ENCODE measurements around the gene FAM221B. TPM values are rescaled to one million over a fixed set of nuclear protein-coding genes. Genes with fewer than 3 reads are reported as not detected.

Gene FAM221B
- total and polyA plus RNA-seq, 7 donors, result 0.03 TPM; not detected in 6

DNA sequence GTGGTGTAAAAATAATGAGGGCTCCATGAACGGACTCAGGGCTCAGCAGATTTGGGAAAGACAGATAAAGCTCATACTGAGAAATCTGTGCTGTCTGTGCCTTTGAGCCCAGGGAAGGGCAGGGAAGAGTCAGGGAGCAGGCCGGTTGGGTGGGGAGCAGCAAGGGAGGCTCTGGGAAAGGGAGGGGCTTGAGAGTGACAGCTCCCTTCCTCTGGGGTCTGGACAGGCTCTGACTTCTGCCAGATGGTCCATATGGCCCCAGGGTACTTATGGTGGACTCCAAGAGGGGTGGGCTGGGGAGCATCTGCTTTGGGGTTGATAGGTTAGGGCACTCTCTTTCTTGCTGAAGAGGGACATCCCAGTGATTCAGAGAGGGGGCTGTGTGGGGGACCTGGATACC lies 35.1 kb downstream of the FAM221B start:
- no peaks in the 10 kb centered on the region for H3K9me3 ChIP-seq
- DNase-seq, result no peak
- peaks cover 0 to 53% (median 43%) of the 10 kb centered on the region in 4 donors for H3K4me1 ChIP-seq
- H3K4me3 ChIP-seq, result peak overlapping the region in 1 of 4 donors; percentile 70
- no peaks in the 10 kb centered on the region for H3K27me3 ChIP-seq
- intact Hi-C loops (cut with DNase I), result loop anchor here (5.0 kb wide), 1 partner anchor 154 kb away; no protein-coding TSS in a partner anchor
- peak overlapping the region in 3 of 4 donors; percentile 25 to 82 (median 79) for H3K27ac ChIP-seq
- WGBS, 2 donors, result 74 to 94% methylated on average over 2 of the region's 2 CpGs
- TF ChIP-seq, protein P1, sequence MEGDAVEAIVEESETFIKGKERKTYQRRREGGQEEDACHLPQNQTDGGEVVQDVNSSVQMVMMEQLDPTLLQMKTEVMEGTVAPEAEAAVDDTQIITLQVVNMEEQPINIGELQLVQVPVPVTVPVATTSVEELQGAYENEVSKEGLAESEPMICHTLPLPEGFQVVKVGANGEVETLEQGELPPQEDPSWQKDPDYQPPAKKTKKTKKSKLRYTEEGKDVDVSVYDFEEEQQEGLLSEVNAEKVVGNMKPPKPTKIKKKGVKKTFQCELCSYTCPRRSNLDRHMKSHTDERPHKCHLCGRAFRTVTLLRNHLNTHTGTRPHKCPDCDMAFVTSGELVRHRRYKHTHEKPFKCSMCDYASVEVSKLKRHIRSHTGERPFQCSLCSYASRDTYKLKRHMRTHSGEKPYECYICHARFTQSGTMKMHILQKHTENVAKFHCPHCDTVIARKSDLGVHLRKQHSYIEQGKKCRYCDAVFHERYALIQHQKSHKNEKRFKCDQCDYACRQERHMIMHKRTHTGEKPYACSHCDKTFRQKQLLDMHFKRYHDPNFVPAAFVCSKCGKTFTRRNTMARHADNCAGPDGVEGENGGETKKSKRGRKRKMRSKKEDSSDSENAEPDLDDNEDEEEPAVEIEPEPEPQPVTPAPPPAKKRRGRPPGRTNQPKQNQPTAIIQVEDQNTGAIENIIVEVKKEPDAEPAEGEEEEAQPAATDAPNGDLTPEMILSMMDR (IDR thresholded peaks at IDR 0.05), result no peak
- TF ChIP-seq POLR2AphosphoS5 (IDR thresholded peaks at IDR 0.05) (no peak), EP300 (IDR thresholded peaks at IDR 0.05) (no peak), POLR2A (IDR thresholded peaks at IDR 0.05) (no peak)
- H3K36me3 ChIP-seq, result no peaks in the 10 kb centered on the region

DNA sequence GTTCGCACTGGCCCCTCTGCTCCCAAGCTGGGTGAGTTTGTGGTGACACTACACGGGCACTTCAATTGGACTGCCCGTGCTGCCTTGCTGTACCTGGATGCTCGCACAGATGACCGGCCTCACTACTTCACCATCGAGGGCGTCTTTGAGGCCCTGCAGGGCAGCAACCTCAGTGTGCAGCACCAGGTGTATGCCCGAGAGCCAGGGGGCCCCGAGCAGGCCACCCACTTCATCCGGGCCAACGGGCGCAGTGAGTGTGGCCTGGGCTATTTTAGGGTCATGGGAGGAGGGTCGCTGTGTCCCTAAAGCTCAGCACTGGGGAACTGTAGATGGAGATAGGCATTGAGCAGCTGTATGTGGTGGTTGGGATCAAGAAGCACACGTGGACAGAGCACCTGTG lies 35.7 kb downstream of the FAM221B start:
- Histone ChIP-seq H3K9me3 (no peaks in the 10 kb centered on the region), H3K4me1 (peaks cover 0 to 53% (median 43%) of the 10 kb centered on the region in 4 donors), H3K4me3 (peak overlapping the region in 2 of 4 donors; percentile 69 to 70), H3K27ac (peak overlapping the region in 3 of 4 donors; percentile 79 to 90 (median 82)), H3K27me3 (no peaks in the 10 kb centered on the region), H3K36me3 (no peaks in the 10 kb centered on the region)
- intact Hi-C loops (cut with DNase I), result loop anchor here (5.0 kb wide), 1 partner anchor 154 kb away; no protein-coding TSS in a partner anchor
- WGBS, 2 donors, result 91 to 95% methylated on average over 14 of the region's 14 CpGs
- no peak for DNase-seq
- TF ChIP-seq, protein P1 (IDR thresholded peaks at IDR 0.05), result no peak
- TF ChIP-seq POLR2AphosphoS5 (IDR thresholded peaks at IDR 0.05) (no peak), POLR2A (IDR thresholded peaks at IDR 0.05) (no peak), EP300 (IDR thresholded peaks at IDR 0.05) (no peak)

DNA sequence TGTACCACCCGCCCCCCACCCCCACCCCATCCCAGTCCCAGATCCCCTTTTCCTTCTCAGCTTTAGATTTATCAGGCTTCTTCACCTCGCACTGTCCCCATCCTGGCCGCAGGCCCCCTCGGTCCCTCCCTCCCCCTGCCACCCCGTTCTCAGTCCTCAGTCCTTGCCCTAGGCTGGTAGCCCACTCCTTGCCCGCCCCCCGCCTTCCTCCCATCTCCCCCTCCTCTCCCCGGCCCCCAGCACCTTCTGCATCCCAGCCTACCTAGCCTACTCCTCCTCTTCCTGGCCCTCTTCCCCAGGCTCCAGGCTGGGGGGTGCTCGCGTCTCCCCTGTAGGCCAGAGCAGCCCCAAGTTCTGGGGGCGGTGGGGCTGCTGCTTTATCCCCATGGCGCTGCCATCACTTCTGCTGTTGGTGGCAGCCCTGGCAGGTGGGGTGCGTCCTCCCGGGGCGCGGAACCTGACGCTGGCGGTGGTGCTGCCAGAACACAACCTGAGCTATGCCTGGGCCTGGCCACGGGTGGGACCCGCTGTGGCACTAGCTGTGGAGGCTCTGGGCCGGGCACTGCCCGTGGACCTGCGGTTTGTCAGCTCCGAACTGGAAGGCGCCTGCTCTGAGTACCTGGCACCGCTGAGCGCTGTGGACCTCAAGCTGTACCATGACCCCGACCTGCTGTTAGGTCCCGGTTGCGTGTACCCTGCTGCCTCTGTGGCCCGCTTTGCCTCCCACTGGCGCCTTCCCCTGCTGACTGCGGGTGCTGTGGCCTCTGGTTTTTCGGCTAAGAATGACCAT lies 36.3 kb downstream of the FAM221B start:
- intact Hi-C loops (cut with DNase I), result loop anchor here (5.0 kb wide), 1 partner anchor 155 kb away; no protein-coding TSS in a partner anchor
- no peak for DNase-seq
- Histone ChIP-seq H3K27me3 (no peaks in the 10 kb centered on the region), H3K4me3 (peak overlapping the region; percentile 44 to 76 (median 70)), H3K36me3 (no peaks in the 10 kb centered on the region), H3K9me3 (no peaks in the 10 kb centered on the region), H3K27ac (peak overlapping the region; percentile 79 to 90 (median 85)), H3K4me1 (peaks cover 0 to 53% (median 43%) of the 10 kb centered on the region in 4 donors)
- TF ChIP-seq EP300 (IDR thresholded peaks at IDR 0.05) (no peak), POLR2AphosphoS5 (IDR thresholded peaks at IDR 0.05) (no peak), POLR2A (IDR thresholded peaks at IDR 0.05) (no peak)
- TF ChIP-seq, protein P1 (IDR thresholded peaks at IDR 0.05), result no peak
- 90 to 91% methylated on average over 34 of the region's 34 CpGs for WGBS, 2 donors

DNA sequence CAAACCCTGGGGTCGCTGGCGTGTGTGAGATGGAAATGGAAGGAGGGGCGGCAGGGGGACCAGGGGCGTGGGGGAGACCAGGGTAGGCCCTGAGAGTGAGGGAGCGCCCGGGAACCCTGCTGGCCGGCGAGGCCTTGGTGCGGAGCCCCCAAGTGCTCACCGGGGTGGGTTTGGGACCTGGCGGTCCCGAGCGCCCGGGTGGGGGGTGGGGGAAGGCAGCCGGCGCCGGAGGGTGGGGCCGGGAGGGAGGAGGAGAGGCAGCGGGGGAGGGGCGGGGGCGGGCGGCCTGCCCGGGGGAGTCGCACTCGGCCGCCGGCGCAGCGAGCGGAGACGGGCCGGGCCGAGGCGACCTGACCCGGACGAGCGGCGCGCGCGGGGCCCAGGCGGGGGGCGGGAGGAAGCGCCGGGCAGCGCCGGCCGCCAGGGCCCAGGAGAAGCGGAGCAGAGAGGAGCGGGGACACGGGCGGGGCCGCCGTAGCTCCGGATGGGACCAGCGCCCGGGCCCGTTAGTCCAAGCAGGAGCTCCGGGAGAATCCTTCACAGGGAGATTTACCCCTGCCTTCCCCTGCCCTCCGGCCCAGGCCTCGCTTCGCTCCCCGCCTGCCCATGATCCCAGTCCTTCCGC lies 37.1 kb downstream of the FAM221B start, which contains the start of gene NPR2:
TSS of gene NPR2 (plus strand) at position 295 of the 625 bp plus-strand sequence. CDS start 818 bp downstream, outside the sequence.
- Histone ChIP-seq H3K4me1 (peaks cover 0 to 53% (median 43%) of the 10 kb centered on the region in 4 donors), H3K9me3 (no peaks in the 10 kb centered on the region), H3K4me3 (peak within 1 kb of the TSS; percentile 44 to 76 (median 70)), H3K36me3 (no peaks in the 10 kb centered on the region), H3K27ac (peak within 1 kb of the TSS; percentile 79 to 90 (median 85)), H3K27me3 (no peaks in the 10 kb centered on the region)
- no peak for TF ChIP-seq POLR2A (IDR thresholded peaks at IDR 0.05)
- TF ChIP-seq POLR2AphosphoS5 (IDR thresholded peaks at IDR 0.05), result no peak
- TF ChIP-seq, protein P1 (IDR thresholded peaks at IDR 0.05), result no peak
- no peak for TF ChIP-seq EP300 (IDR thresholded peaks at IDR 0.05)
- WGBS, 2 donors, result 34 to 54% methylated on average over 64 of the region's 64 CpGs
- peak; percentile 75 for DNase-seq
- intact Hi-C loops (cut with DNase I), result loop anchor here (1.0 to 5.0 kb wide), 3 partner anchors 21 to 156 kb away; partner anchors contain the start of genes FAM221B, SPAG8 and TMEM8B

Measured in sigmoid colon (tissue), 7 donors.